ENCODE measurements around the gene RLN3. TPM values are rescaled to one million over a fixed set of nuclear protein-coding genes. Genes with fewer than 3 reads are reported as not detected.

Gene RLN3
- polyA plus RNA-seq, 1 of the 3 experiments (the other 2 are of a cell fraction), result not detected

DNA sequence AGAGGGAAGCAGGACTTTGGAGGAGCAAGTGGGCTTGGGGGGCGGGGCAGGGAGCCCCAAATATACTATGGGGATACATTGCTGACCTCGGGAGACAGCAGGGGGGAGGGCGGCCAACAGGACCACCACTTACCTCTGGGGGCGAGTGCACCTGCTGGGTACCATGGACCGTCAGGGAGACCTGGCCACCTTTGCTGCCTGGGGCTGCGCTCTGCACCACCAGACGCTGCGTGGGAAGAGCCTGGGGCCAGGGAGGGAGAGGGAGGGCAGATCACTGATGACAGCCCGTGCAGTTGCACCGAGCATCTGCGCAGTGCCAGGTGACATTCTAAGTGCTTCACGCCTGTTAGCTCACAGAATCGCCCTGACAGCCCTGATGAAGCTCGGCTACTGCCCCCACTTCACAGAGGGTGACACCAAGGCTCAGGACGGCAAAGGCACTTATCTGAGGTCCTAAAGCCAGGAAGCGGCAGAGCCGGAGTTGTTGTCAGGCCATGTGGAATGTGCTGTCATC is 45.9 kb upstream of the RLN3 start:
- CTCF ChIA-PET, result interaction anchor here (0.7 kb wide), 1 partner anchor 1134 kb away, joined by 3 read pairs; no protein-coding TSS in a partner anchor
- H3K27me3 ChIP-seq (ENCODE audit: insufficient read depth), result no peaks in the 10 kb centered on the region
- H3K27ac ChIP-seq (ENCODE audit: low read depth in 2 of 2, low read length in 1 of 2), result no peak overlapping the region

DNA sequence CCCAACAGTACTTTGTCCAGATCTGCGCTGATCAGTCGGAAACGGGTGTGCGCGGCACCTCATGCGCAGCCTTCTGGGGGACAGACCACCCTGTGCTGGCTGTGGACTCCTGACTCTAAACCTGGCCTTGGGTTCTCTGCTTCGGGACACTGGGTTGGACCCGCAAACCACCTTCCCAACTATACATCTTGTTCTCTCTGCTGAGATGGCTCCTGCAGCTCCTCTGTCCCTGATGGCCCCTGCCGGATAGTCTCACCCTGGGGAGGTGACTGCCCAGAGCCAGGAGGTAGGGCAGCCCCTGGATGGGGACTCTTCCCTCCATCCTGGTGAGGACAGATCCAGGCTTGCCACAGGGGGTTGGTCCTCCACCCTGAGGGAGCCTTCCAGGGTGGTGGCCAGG is 45.2 kb upstream of the RLN3 start:
- no peak for DNase-seq
- Histone ChIP-seq H3K79me2 (ENCODE audit: insufficient read depth) (no peaks in the 10 kb centered on the region), H3K27me3 (ENCODE audit: insufficient read depth) (no peaks in the 10 kb centered on the region), H3K4me3 (ENCODE audit: low read depth in 2 of 2, low read length in 1 of 2) (no peak overlapping the region), H3K9me3 (no peaks in the 10 kb centered on the region), H3K4me2 (no peak overlapping the region), H3K36me3 (replicated peaks in 1 of 2; ENCODE audit: control insufficient read depth in 1 of 2, insufficient read depth in 2 of 2, low read length in 1 of 2) (peaks cover 0 to 3% of the 10 kb centered on the region in 2 experiments), H3K27ac (ENCODE audit: low read depth in 2 of 2, low read length in 1 of 2) (no peak overlapping the region), H3F3A (replicated peaks; ENCODE audit: insufficient read depth) (peaks cover 13% of the 10 kb centered on the region), H3K4me1 (ENCODE audit: control insufficient read depth in 1 of 2, insufficient read depth in 2 of 2, low read depth in 1 of 2, low read length in 1 of 2) (peaks cover 16 to 46% of the 10 kb centered on the region in 2 experiments; a peak in 3 of 4 replicates), H4K20me1 (ENCODE audit: insufficient read depth) (no peaks in the 10 kb centered on the region), H2AFZ (ENCODE audit: low read depth) (no peak overlapping the region), H3K9me2 (no peaks in the 10 kb centered on the region), H3K9ac (no peak overlapping the region)
- ChIA-PET CTCF (interaction anchor here (0.8 kb wide), 1 partner anchor 30 kb away, joined by 3 read pairs; no protein-coding TSS in a partner anchor), POLR2A (no interaction called here)
- WGBS (ENCODE audit: low lambda C conversion rate), result 99% methylated on average over 8 of the region's 9 CpGs
- TF ChIP-seq TEAD4 (IDR thresholded peaks at IDR 0.05; ENCODE audit: borderline replicate concordance, insufficient read depth), result no peak
- TF ChIP-seq NFIC (IDR thresholded peaks at IDR 0.05; ENCODE audit: borderline replicate concordance), result no peak
- TF ChIP-seq EZH2phosphoT487 (IDR thresholded peaks at IDR 0.05; ENCODE audit: borderline replicate concordance, low read depth), result no peak
- TF ChIP-seq RFX5 (IDR thresholded peaks at IDR 0.05; ENCODE audit: low read length), result no peak
- no peak for TF ChIP-seq TCF12 (IDR thresholded peaks at IDR 0.05)
- TF ChIP-seq, protein P1, sequence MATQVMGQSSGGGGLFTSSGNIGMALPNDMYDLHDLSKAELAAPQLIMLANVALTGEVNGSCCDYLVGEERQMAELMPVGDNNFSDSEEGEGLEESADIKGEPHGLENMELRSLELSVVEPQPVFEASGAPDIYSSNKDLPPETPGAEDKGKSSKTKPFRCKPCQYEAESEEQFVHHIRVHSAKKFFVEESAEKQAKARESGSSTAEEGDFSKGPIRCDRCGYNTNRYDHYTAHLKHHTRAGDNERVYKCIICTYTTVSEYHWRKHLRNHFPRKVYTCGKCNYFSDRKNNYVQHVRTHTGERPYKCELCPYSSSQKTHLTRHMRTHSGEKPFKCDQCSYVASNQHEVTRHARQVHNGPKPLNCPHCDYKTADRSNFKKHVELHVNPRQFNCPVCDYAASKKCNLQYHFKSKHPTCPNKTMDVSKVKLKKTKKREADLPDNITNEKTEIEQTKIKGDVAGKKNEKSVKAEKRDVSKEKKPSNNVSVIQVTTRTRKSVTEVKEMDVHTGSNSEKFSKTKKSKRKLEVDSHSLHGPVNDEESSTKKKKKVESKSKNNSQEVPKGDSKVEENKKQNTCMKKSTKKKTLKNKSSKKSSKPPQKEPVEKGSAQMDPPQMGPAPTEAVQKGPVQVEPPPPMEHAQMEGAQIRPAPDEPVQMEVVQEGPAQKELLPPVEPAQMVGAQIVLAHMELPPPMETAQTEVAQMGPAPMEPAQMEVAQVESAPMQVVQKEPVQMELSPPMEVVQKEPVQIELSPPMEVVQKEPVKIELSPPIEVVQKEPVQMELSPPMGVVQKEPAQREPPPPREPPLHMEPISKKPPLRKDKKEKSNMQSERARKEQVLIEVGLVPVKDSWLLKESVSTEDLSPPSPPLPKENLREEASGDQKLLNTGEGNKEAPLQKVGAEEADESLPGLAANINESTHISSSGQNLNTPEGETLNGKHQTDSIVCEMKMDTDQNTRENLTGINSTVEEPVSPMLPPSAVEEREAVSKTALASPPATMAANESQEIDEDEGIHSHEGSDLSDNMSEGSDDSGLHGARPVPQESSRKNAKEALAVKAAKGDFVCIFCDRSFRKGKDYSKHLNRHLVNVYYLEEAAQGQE (IDR thresholded peaks at IDR 0.05; ENCODE audit: low read depth, low read length), result no peak
- TF ChIP-seq, protein P2, sequence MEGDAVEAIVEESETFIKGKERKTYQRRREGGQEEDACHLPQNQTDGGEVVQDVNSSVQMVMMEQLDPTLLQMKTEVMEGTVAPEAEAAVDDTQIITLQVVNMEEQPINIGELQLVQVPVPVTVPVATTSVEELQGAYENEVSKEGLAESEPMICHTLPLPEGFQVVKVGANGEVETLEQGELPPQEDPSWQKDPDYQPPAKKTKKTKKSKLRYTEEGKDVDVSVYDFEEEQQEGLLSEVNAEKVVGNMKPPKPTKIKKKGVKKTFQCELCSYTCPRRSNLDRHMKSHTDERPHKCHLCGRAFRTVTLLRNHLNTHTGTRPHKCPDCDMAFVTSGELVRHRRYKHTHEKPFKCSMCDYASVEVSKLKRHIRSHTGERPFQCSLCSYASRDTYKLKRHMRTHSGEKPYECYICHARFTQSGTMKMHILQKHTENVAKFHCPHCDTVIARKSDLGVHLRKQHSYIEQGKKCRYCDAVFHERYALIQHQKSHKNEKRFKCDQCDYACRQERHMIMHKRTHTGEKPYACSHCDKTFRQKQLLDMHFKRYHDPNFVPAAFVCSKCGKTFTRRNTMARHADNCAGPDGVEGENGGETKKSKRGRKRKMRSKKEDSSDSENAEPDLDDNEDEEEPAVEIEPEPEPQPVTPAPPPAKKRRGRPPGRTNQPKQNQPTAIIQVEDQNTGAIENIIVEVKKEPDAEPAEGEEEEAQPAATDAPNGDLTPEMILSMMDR (IDR thresholded peaks at IDR 0.05), result no peak
- TF ChIP-seq GATA2 (CRISPR knock-in tag; IDR thresholded peaks at IDR 0.05), result no peak
- no peak for TF ChIP-seq SMC3 (IDR thresholded peaks at IDR 0.05; ENCODE audit: low read depth, low read length)
- TF ChIP-seq CHD2 (IDR thresholded peaks at IDR 0.05; ENCODE audit: low read length, partially characterized antibody), result no peak
- TF ChIP-seq, protein P3, sequence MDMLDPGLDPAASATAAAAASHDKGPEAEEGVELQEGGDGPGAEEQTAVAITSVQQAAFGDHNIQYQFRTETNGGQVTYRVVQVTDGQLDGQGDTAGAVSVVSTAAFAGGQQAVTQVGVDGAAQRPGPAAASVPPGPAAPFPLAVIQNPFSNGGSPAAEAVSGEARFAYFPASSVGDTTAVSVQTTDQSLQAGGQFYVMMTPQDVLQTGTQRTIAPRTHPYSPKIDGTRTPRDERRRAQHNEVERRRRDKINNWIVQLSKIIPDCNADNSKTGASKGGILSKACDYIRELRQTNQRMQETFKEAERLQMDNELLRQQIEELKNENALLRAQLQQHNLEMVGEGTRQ (IDR thresholded peaks at IDR 0.05; ENCODE audit: borderline replicate concordance, low read depth, low read length), result no peak
- TF ChIP-seq, protein P4, sequence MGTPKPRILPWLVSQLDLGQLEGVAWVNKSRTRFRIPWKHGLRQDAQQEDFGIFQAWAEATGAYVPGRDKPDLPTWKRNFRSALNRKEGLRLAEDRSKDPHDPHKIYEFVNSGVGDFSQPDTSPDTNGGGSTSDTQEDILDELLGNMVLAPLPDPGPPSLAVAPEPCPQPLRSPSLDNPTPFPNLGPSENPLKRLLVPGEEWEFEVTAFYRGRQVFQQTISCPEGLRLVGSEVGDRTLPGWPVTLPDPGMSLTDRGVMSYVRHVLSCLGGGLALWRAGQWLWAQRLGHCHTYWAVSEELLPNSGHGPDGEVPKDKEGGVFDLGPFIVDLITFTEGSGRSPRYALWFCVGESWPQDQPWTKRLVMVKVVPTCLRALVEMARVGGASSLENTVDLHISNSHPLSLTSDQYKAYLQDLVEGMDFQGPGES (IDR thresholded peaks at IDR 0.05; ENCODE audit: low read depth, low read length), result no peak

More for the DNA sequence above, 45.9 kb upstream of the RLN3 start:
- Histone ChIP-seq H3K4me2 (no peak overlapping the region), H3K4me1 (ENCODE audit: control insufficient read depth in 1 of 2, insufficient read depth in 2 of 2, low read depth in 1 of 2, low read length in 1 of 2) (peaks cover 13 to 39% of the 10 kb centered on the region in 2 experiments; a peak in 3 of 4 replicates), H3K9me2 (no peaks in the 10 kb centered on the region), H3K36me3 (replicated peaks in 1 of 2; ENCODE audit: control insufficient read depth in 1 of 2, insufficient read depth in 2 of 2, low read length in 1 of 2) (peaks cover 0 to 3% of the 10 kb centered on the region in 2 experiments), H3F3A (replicated peaks; ENCODE audit: insufficient read depth) (peaks cover 13% of the 10 kb centered on the region), H3K4me3 (ENCODE audit: low read depth in 2 of 2, low read length in 1 of 2) (no peak overlapping the region), H3K79me2 (ENCODE audit: insufficient read depth) (no peaks in the 10 kb centered on the region), H3K9me3 (no peaks in the 10 kb centered on the region), H4K20me1 (ENCODE audit: insufficient read depth) (no peaks in the 10 kb centered on the region), H2AFZ (ENCODE audit: low read depth) (no peak overlapping the region), H3K9ac (no peak overlapping the region)
- POLR2A ChIA-PET, result no interaction called here
- TF ChIP-seq, protein P5, sequence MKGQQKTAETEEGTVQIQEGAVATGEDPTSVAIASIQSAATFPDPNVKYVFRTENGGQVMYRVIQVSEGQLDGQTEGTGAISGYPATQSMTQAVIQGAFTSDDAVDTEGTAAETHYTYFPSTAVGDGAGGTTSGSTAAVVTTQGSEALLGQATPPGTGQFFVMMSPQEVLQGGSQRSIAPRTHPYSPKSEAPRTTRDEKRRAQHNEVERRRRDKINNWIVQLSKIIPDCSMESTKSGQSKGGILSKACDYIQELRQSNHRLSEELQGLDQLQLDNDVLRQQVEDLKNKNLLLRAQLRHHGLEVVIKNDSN (IDR thresholded peaks at IDR 0.05; ENCODE audit: borderline replicate concordance, low read depth), result no peak
- no peak for TF ChIP-seq TAF1 (IDR thresholded peaks at IDR 0.05; ENCODE audit: borderline replicate concordance, low read depth, low read length)
- no peak for TF ChIP-seq RAD21 (IDR thresholded peaks at IDR 0.05; ENCODE audit: low read length)
- TF ChIP-seq TEAD4 (IDR thresholded peaks at IDR 0.05; ENCODE audit: borderline replicate concordance, insufficient read depth), result no peak
- TF ChIP-seq YY1 (IDR thresholded peaks at IDR 0.05; ENCODE audit: low read depth), result no peak
- TF ChIP-seq RXRA (IDR thresholded peaks at IDR 0.05; ENCODE audit: borderline replicate concordance, low read depth), result no peak
- no peak for TF ChIP-seq EZH2phosphoT487 (IDR thresholded peaks at IDR 0.05; ENCODE audit: borderline replicate concordance, low read depth)
- TF ChIP-seq, protein P6, sequence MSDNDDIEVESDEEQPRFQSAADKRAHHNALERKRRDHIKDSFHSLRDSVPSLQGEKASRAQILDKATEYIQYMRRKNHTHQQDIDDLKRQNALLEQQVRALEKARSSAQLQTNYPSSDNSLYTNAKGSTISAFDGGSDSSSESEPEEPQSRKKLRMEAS (IDR thresholded peaks at IDR 0.05; ENCODE audit: low read depth), result no peak
- TF ChIP-seq GATA2 (CRISPR knock-in tag; IDR thresholded peaks at IDR 0.05), result no peak
- no peak for TF ChIP-seq EP300 (IDR thresholded peaks at IDR 0.05; ENCODE audit: borderline replicate concordance in 1 of 2, low read depth in 1 of 2, low read length in 1 of 2)
- no peak for TF ChIP-seq GABPA (IDR thresholded peaks at IDR 0.05; ENCODE audit: low read depth)
- no peak for TF ChIP-seq RFX5 (IDR thresholded peaks at IDR 0.05; ENCODE audit: low read length)
- WGBS (ENCODE audit: low lambda C conversion rate), result 88% methylated on average over 6 of the region's 17 CpGs
- no peak for DNase-seq
